GM10847 (cell line): ENCODE results near the gene IGF2BP2.

Source experiments
- POLR2A ChIP-seq: IDR thresholded peaks from 2 replicates; pipeline ENCODE4 v1.6.1; 2011; ENCODE audit not compliant: insufficient read length; ENCODE audit errors: extremely low read depth

Gene IGF2BP2

GRCh38 chr3:185659942-185660921 lies 164.6 kb downstream of the IGF2BP2 start:
- no peak for TF ChIP-seq POLR2A

DNA sequence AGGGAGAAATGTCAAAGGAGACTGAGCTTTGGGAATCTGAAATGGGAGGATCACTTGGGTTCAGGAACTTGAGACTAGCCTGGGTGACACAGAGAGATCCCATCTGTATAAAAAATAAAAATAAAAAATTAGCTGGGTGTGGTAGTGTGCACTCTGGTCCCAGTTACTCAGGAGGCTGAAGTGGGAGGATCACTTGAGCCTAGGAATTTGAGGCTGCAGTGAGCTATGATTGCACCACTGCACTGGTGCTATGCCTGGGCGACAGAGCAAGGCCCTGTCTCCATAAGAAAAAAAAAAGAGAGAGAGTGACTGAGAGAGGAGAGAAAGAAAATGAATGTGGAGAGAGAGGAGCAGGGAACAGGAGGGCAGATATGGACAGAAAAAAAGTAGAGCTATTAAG lies 165.9 kb downstream of the IGF2BP2 start:
- TF ChIP-seq POLR2A, result no peak

DNA sequence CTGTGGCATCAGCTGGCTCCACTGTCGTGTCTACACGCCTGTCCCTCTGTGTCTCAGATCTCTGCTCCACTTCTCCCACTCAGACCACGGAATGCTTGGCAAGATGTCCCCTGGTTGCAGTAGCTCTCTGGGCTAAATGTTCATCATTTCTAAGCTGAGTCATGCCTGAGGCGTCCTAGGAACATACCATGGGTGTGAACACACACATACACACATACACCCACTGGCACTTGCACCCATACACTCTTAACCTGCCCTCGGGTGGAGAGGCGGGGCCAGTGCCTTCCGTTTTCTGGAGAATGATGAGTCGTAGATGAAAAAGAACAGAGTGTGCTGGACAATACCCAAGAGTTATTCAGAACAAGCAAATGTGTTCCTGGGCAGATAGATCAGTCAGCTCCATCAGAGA lies 166.3 kb downstream of the IGF2BP2 start:
- no peak for TF ChIP-seq POLR2A

DNA sequence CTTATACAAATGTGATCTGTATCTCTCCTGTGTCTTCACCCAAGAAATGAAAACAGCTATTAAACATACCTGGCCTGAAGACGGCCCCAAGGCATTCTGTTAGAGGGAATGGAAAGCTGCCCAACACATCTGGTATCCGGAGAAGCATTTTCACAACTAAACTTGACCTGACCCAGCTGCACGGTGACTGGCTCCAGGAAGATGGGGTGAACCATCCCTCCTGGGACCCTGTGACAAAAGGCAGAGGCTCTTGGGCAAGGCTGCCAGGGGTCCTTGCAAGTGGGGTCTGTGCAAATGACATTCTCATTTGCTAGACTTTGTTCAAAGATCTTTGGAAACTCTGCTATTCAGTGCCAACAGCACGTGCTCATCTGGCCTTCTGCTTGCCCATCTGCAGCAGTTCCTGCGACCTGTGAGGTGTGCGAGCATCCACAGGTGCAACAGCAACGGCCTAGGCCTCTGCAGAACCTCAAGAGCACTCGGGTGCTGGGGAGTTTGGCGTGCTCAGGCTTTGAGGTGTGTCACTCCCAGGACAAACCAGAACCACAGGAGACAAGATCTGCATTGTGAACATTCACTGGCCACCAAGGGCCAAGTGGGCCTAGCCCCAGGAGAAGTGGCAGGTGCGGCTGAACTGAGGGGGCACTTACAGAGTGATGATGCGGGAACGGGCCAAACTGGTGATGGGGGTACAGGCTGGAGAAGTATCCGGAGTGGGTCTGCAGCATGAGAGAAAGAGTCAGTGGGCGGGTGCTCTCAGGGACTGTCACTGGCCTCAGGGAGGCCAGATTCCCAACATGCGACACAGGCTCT lies 166.9 kb downstream of the IGF2BP2 start:
- no peak for TF ChIP-seq POLR2A

- TF ChIP-seq POLR2A, result no peak
These were observed 167.6 kb downstream of the IGF2BP2 start for GRCh38 chr3:185657211-185657610.

- no peak for TF ChIP-seq POLR2A
These were observed 168.5 kb downstream of the IGF2BP2 start for GRCh38 chr3:185656321-185656840.

DNA sequence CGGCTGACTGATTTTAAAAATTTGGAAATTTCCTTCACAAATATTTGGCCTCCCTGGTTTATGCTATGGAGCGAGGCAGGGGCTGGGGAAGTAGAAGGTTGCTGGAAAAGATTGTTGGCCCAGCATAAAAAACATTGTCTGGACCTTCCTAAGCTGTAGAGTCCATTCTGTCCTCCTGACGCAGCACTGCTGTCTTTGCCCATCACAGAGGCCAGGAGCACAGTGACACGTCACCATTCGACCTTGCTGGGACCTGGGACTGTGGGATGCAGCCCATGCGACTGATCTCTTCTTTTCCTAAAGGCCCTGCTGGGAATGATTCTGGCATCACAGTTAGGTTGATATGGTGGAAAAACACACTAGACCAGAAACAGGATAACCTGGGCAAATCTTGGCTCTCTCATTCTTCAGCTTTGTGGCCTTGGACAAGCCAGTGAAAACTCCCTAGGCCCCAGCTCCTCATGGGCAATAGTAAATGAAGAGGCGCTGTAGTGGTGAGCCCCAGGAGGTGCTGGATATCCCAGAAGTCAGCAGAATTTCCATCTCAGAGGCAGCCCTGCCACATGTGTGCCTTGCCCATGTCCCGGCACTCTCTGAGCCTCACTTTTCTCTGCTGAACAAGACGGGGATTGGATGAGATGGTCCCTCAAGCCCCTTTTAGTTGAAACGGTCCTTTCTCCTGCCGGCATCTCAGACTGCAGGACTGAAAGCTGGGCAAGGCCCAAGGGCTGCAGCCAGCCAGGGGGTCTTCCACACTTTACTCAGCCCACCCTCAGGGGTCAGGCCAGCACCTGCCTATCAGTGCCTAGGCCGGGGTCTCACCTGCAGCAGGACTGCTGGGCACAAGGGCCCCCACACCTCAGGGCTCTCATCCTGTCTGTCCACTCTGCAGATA lies 169.2 kb downstream of the IGF2BP2 start:
- no peak for TF ChIP-seq POLR2A

DNA sequence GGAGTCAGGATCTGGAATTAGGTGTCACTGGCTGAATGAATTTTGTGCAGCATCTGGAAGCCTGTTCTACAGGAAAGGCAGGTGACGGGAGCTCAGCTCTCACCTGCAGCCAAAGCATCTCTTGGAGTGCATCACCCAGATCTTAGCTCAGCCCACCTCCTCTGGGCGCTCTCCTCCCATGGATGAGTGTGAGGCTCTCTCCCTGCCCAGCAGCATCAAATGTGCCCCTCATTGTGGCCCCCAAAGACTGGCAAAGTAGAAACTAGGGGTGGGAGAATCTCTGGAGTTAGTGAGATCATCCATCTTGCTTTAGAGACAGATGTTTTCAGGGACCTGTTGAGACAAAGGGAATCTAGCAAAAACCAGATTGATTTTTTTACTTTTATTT lies 170.1 kb downstream of the IGF2BP2 start:
- TF ChIP-seq POLR2A, result no peak

GRCh38 chr3:185653949-185654757 lies 170.7 kb downstream of the IGF2BP2 start:
- TF ChIP-seq POLR2A, result no peak

- no peak for TF ChIP-seq POLR2A
These were observed 172.9 kb downstream of the IGF2BP2 start for GRCh38 chr3:185651971-185652370.

- no peak for TF ChIP-seq POLR2A
These were observed 175.4 kb downstream of the IGF2BP2 start for GRCh38 chr3:185649414-185649813.

- TF ChIP-seq POLR2A, result no peak
These were observed 176.4 kb downstream of the IGF2BP2 start for GRCh38 chr3:185648396-185648795.

DNA sequence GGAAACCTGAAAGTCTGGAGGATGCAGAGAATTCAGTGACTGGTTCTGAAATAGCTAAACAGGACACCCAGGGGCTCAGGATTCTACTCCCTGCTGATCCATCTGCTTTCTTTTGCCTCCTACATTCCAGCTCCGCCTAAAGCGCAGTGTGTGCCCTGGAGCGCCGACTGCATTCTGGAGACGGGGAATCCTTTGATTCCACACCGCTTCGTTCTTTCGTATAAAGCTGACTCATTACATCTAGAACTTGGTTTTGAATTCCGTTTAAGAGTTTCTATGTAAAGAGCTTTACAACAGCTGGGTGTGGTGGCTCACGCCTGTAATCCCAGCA lies 177.0 kb downstream of the IGF2BP2 start:
- TF ChIP-seq POLR2A, result no peak
